ENCODE data around the gene CRADD. TPM values are rescaled to one million over a fixed set of nuclear protein-coding genes. Genes with fewer than 3 reads are reported as not detected.

Gene CRADD
- total and polyA plus RNA-seq, 10 donors: 5.5 to 58.7 (median 18.8) TPM

- H3K4me3 ChIP-seq: no peak overlapping the region
- H3K36me3 ChIP-seq: no peaks in the 10 kb centered on the region
- H3K27me3 ChIP-seq (replicated peaks in 1 of 7): no peaks in the 10 kb centered on the region
- 97 to 100% (median 98%) methylated on average over 2 of the region's 2 CpGs for WGBS, 5 donors
- H3K4me1 ChIP-seq: peaks cover 0 to 22% (median 6%) of the 10 kb centered on the region in 6 donors
- H3K27ac ChIP-seq: no peak overlapping the region
- peaks cover 0 to 34% (median 14%) of the 10 kb centered on the region in 8 donors for H3K9me3 ChIP-seq
- DNase-seq: no peak
- TF ChIP-seq CTCF (IDR thresholded peaks at IDR 0.05 in 8 of 11, conservative IDR thresholded peaks at IDR 0.05 in 3 of 11) (no peak), POLR2A (IDR thresholded peaks at IDR 0.05) (no peak), POLR2AphosphoS5 (IDR thresholded peaks at IDR 0.05) (no peak)
- intact Hi-C loops (cut with DNase I; ENCODE audit: low total_unique reads): no loop called here
Observed at GRCh38 chr12:93756288-93756687, 79.1 kb downstream of the CRADD start.

- intact Hi-C loops (cut with DNase I; ENCODE audit: low total_unique reads): no loop called here
- H3K9me3 ChIP-seq: peaks cover 0 to 21% (median 9%) of the 10 kb centered on the region in 8 donors
- H3K36me3 ChIP-seq: no peaks in the 10 kb centered on the region
- H3K27me3 ChIP-seq (replicated peaks in 1 of 7): no peaks in the 10 kb centered on the region
- H3K4me1 ChIP-seq: peaks cover 0 to 38% (median 7%) of the 10 kb centered on the region in 6 donors
- DNase-seq: no peak
- 42 to 64% (median 61%) methylated on average over 1 of the region's 1 CpG for WGBS, 5 donors
- no peak overlapping the region for H3K4me3 ChIP-seq
- TF ChIP-seq CTCF (IDR thresholded peaks at IDR 0.05 in 8 of 11, conservative IDR thresholded peaks at IDR 0.05 in 3 of 11): no peak
- TF ChIP-seq POLR2AphosphoS5 (IDR thresholded peaks at IDR 0.05): no peak
- no peak for TF ChIP-seq POLR2A (IDR thresholded peaks at IDR 0.05)
- H3K27ac ChIP-seq: no peak overlapping the region
Observed at GRCh38 chr12:93757792-93758694, 80.9 kb downstream of the CRADD start.

- no peaks in the 10 kb centered on the region for H3K27me3 ChIP-seq (replicated peaks in 1 of 7)
- peaks cover 0 to 14% (median 4%) of the 10 kb centered on the region in 8 donors for H3K9me3 ChIP-seq
- H3K27ac ChIP-seq: peak overlapping the region in 3 of 8 donors; percentile 31 to 46 (median 39)
- 51 to 79% (median 64%) methylated on average over 1 of the region's 1 CpG for WGBS, 5 donors
- no peak for TF ChIP-seq POLR2A (IDR thresholded peaks at IDR 0.05)
- no peak for TF ChIP-seq POLR2AphosphoS5 (IDR thresholded peaks at IDR 0.05)
- TF ChIP-seq CTCF (IDR thresholded peaks at IDR 0.05 in 8 of 11, conservative IDR thresholded peaks at IDR 0.05 in 3 of 11): no peak
- no peak overlapping the region for H3K4me3 ChIP-seq
- H3K36me3 ChIP-seq: no peaks in the 10 kb centered on the region
- H3K4me1 ChIP-seq: peaks cover 0 to 41% (median 10%) of the 10 kb centered on the region in 6 donors
- intact Hi-C loops (cut with DNase I; ENCODE audit: low total_unique reads): no loop called here
- no peak for DNase-seq
Observed at GRCh38 chr12:93758801-93759373, 81.7 kb downstream of the CRADD start.
